Spleen (tissue), 11 donors: ENCODE measurements around the gene ASL. TPM values are rescaled to one million over a fixed set of nuclear protein-coding genes. Genes with fewer than 3 reads are reported as not detected.
"Not testable (repeated sequence)": the region's sequence is repeated elsewhere in the genome, so short reads cannot be mapped to it uniquely, and the experiment has no call there.

Experiments
- DNase-seq: peaks from one replicate; pipeline ENCODE4 v3.0.0-alpha.2; 2020
- H3K27ac ChIP-seq, 8 donors: fragments of 200-600 bp; sonication (generic) in 7 of 8; 1 replicate in 4 of 8; 2 replicates in 4 of 8; pipeline versions ENCODE4 v1.5.0 to v1.8.0; 2016 to 2021; ENCODE audit warnings: inconsistent platforms in 4 of 8, mild to moderate bottlenecking in 4 of 8, moderate library complexity in 1 of 8
- H3K27me3 ChIP-seq, 7 donors: fragments of 200-600 bp; sonication (generic) in 6 of 7; replicated peaks in 1 of 7; 1 replicate in 4 of 7; 2 replicates in 3 of 7; pipeline versions ENCODE4 v1.5.0 to v1.8.0; 2016 to 2021; ENCODE audit warnings: inconsistent platforms in 3 of 7, mild to moderate bottlenecking in 1 of 7
- H3K36me3 ChIP-seq, 6 donors: fragments of 200-600 bp; sonication (generic) in 5 of 6; 1 replicate in 4 of 6; 2 replicates in 2 of 6; pipeline versions ENCODE4 v1.5.0 to v1.8.0; 2016 to 2021; ENCODE audit warnings: inconsistent platforms in 2 of 6
- H3K4me1 ChIP-seq, 6 donors: fragments of 200-600 bp; sonication (generic) in 5 of 6; 1 replicate in 3 of 6; 2 replicates in 3 of 6; pipeline versions ENCODE4 v1.5.0 to v1.8.0; 2016 to 2021; ENCODE audit warnings: inconsistent platforms in 3 of 6
- H3K4me3 ChIP-seq, 8 donors: fragments of 200-600 bp; sonication (generic) in 7 of 8; 1 replicate in 4 of 8; 2 replicates in 4 of 8; pipeline versions ENCODE4 v1.5.0 to v1.8.0; 2016 to 2021; ENCODE audit warnings: inconsistent platforms in 4 of 8, mild to moderate bottlenecking in 4 of 8, moderate library complexity in 2 of 8
- H3K9me3 ChIP-seq, 8 donors: fragments of 200-600 bp; sonication (generic) in 7 of 8; 1 replicate in 4 of 8; 2 replicates in 4 of 8; pipeline versions ENCODE4 v1.5.0 to v1.8.0; 2016 to 2021; ENCODE audit warnings: inconsistent platforms in 4 of 8
- CTCF ChIP-seq, 11 experiments: fragments of 200-600 bp in 7 of 11; fragments of 450-650 bp in 4 of 11; sonication (generic) in 4 of 11; IDR thresholded peaks in 8 of 11; conservative IDR thresholded peaks in 3 of 11; 1 replicate in 7 of 11; 2 replicates in 4 of 11; pipeline versions ENCODE4 v1.4.0 to v1.8.0; 2016 to 2021; ENCODE audit warnings: antibody characterized with exemption in 11 of 11, inconsistent platforms in 4 of 11, mild to moderate bottlenecking in 1 of 11
- POLR2A ChIP-seq, 3 donors: fragments of 450-650 bp; IDR thresholded peaks; one replicate each; pipeline ENCODE4 v1.5.1; 2017; ENCODE audit warnings: antibody characterized with exemption in 3 of 3, mild to moderate bottlenecking in 1 of 3
- POLR2AphosphoS5 ChIP-seq, 3 donors: sonication (generic); formaldehyde crosslinking; IDR thresholded peaks; one replicate each; pipeline ENCODE4 v1.5.1; 2017; ENCODE audit warnings: antibody characterized with exemption in 3 of 3
- WGBS, 5 donors: extraction: QIAGEN DNeasy Blood & Tissue Kit in 3 of 5; methylation state at CpG; one replicate each; pipeline versions ENCODE4 v1.1.5 to v1.1.7; 2013 to 2018; 5-methylcytosine and 5-hydroxymethylcytosine counted together
- intact Hi-C: fragments of 100-400 bp; cut with DNase I; formaldehyde crosslinking; loops from one replicate; pipeline ENCODE4 v1.15.0; 2023; ENCODE audit warnings: low total_unique reads
- polyA plus RNA-seq, 3 donors: library from polyadenylated mRNA; stranded (reverse); fragments of 200-250 nt; gene quantifications; one replicate each; pipeline ENCODE4 v1.2.1, GENCODE V29; 2013
- total RNA-seq, 7 donors: library from RNA; depleted of rRNA in 3 of 7; stranded (reverse); fragments of >200 nt in 3 of 7; fragmentation: NEBNext Ultra II Directional in 4 of 7; extraction: Animal tissue kit (Norgen Biotek cat#: 25700) in 4 of 7; gene quantifications; one replicate each; pipeline versions ENCODE4 v1.1.0 to v1.2.1, GENCODE V29; 2016 to 2021
- donor health status: healthy with polysubstance abuse.
- donor health status: DM: no; HTN: no; CAD: no; lungs with moderate emphysema.
- donor health status: DM: no; HTN: no; CAD: no.
- donor health status: Bipolar disorder and iron deficiency.
- donor health status: healthy.
- donor health status: DM: no; HTN: no; CAD: no.
- donor health status: DM: yes; HTN: yes; CAD: no.

Gene ASL
- total and polyA plus RNA-seq, 10 donors, result 24.6 to 56.4 (median 40.1) TPM

- DNase-seq, result peak; percentile 81
- H3K4me1 ChIP-seq, result peaks cover 0 to 16% (median 13%) of the 10 kb centered on the region in 6 donors
- no peak for TF ChIP-seq CTCF (IDR thresholded peaks at IDR 0.05 in 8 of 11, conservative IDR thresholded peaks at IDR 0.05 in 3 of 11)
- peak in 2 of 3 donors; percentile 32 to 37 for TF ChIP-seq POLR2AphosphoS5 (IDR thresholded peaks at IDR 0.05)
- H3K36me3 ChIP-seq, result peaks cover 0 to 6% (median 0%) of the 10 kb centered on the region in 6 donors
- WGBS, 5 donors, result 1 to 4% (median 3%) methylated on average over 15 of the region's 15 CpGs
- no peaks in the 10 kb centered on the region for H3K9me3 ChIP-seq
- intact Hi-C loops, result no loop called here
- no peaks in the 10 kb centered on the region for H3K27me3 ChIP-seq
- H3K27ac ChIP-seq, result peak overlapping the region; percentile 27 to 84 (median 75)
- peak overlapping the region in 7 of 8 donors; percentile 5 to 59 (median 29) for H3K4me3 ChIP-seq
These were observed 24.2 kb downstream of the ASL start for GRCh38 chr7:66099551-66100407.

- 62 to 83% (median 68%) methylated on average over 12 of the region's 12 CpGs for WGBS, 5 donors
- peak overlapping the region; percentile 27 to 84 (median 75) for H3K27ac ChIP-seq
These were observed 24.9 kb downstream of the ASL start for GRCh38 chr7:66100408-66101050.

GRCh38 chr7:66102168-66102567 lies 26.5 kb downstream of the ASL start:
- intact Hi-C loops, H3K36me3 ChIP-seq, H3K4me3 ChIP-seq, DNase-seq, H3K27me3 ChIP-seq, H3K27ac ChIP-seq, H3K9me3 ChIP-seq: not testable (repeated sequence)
- WGBS, 5 donors, result 92 to 99% (median 98%) methylated on average over 6 of the region's 6 CpGs
- H3K4me1 ChIP-seq, result peaks cover 0 to 16% (median 13%) of the 10 kb centered on the region in 6 donors

More at GRCh38 chr7:66100408-66101050, 24.9 kb downstream of the ASL start:
- TF ChIP-seq POLR2A (IDR thresholded peaks at IDR 0.05) (no peak), CTCF (IDR thresholded peaks at IDR 0.05 in 8 of 11, conservative IDR thresholded peaks at IDR 0.05 in 3 of 11) (no peak), POLR2AphosphoS5 (IDR thresholded peaks at IDR 0.05) (no peak)
- H3K27me3 ChIP-seq, result no peaks in the 10 kb centered on the region
- intact Hi-C loops, result no loop called here
- H3K4me3 ChIP-seq, result peak overlapping the region in 7 of 8 donors; percentile 5 to 59 (median 29)
- H3K36me3 ChIP-seq, result no peaks in the 10 kb centered on the region
- DNase-seq, result no peak
- H3K9me3 ChIP-seq, result no peaks in the 10 kb centered on the region
- H3K4me1 ChIP-seq, result peaks cover 0 to 16% (median 13%) of the 10 kb centered on the region in 6 donors

GRCh38 chr7:66103994-66104393 lies 28.4 kb downstream of the ASL start:
- H3K36me3 ChIP-seq, intact Hi-C loops, H3K9me3 ChIP-seq, H3K4me3 ChIP-seq, H3K27ac ChIP-seq, DNase-seq, H3K27me3 ChIP-seq: not testable (repeated sequence)
- 92 to 97% (median 93%) methylated on average over 3 of the region's 3 CpGs for WGBS, 5 donors
- H3K4me1 ChIP-seq, result peaks cover 0 to 16% (median 13%) of the 10 kb centered on the region in 6 donors

GRCh38 chr7:66105263-66105748 lies 29.7 kb downstream of the ASL start:
- Histone ChIP-seq H3K4me1 (peaks cover 0 to 7% (median 6%) of the 10 kb centered on the region in 6 donors), H3K27me3 (no peaks in the 10 kb centered on the region), H3K27ac (no peak overlapping the region), H3K36me3 (no peaks in the 10 kb centered on the region), H3K9me3 (no peaks in the 10 kb centered on the region), H3K4me3 (no peak overlapping the region)
- WGBS, 5 donors, result 87 to 96% (median 89%) methylated on average over 5 of the region's 5 CpGs
- intact Hi-C loops, result no loop called here
- no peak for TF ChIP-seq POLR2A (IDR thresholded peaks at IDR 0.05)
- TF ChIP-seq POLR2AphosphoS5 (IDR thresholded peaks at IDR 0.05), result no peak
- no peak for TF ChIP-seq CTCF (IDR thresholded peaks at IDR 0.05 in 8 of 11, conservative IDR thresholded peaks at IDR 0.05 in 3 of 11)
- DNase-seq, result no peak

- H3K4me3 ChIP-seq, H3K27me3 ChIP-seq, H3K27ac ChIP-seq, H3K36me3 ChIP-seq, H3K4me1 ChIP-seq, intact Hi-C loops, H3K9me3 ChIP-seq: not testable (repeated sequence)
- peak; percentile 15 for DNase-seq
- WGBS, 5 donors, result 67 to 89% (median 84%) methylated on average over 5 of the region's 5 CpGs
These were observed 32.8 kb downstream of the ASL start for GRCh38 chr7:66108410-66108809.
